Stimulated activated CD4-positive, alpha-beta T cell treated with anti-CD3 and anti-CD28 coated beads, Interleukin-4, amount 100 ng/mL, for 24 hours (primary cell): ENCODE measurements around the gene PVR.
"Not testable (repeated sequence)": the region's sequence is repeated elsewhere in the genome, so short reads cannot be mapped to it uniquely, and the experiment has no call there.

Experiments used
- DNase-seq: peaks from one replicate; pipeline ENCODE4 v3.0.0-alpha.2; 2020

The PVR gene

DNA sequence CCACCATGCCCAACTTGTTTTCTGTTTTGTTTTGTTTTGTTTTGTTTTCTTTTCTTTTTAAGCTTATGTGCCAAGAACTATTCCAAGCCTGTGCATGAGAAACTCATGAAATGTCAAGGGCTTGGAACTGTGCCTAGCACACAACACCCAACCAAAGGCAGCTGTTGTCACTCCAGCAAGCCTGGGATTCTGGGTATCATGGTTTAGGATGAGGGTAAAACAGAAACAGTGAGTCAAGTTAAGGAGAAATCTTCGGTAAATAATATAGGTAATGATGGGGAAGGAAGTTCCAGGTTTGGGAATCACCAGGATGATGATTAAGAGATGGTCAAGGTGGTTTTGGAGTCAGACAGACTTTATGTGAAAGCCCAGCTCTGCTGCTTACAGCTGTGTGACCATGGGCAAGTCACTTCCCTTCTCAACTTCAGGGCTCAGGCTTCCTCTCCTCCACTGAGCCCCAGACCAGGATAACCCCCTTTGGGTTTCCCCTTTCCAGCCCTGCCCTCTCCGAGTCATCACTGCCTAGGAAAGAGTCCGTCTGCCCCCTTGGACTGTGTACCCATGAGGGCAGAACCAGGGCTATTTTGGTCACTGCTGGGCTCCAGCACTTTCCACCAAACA lies 5.0 kb downstream of the PVR start:
- no peak for DNase-seq

DNA sequence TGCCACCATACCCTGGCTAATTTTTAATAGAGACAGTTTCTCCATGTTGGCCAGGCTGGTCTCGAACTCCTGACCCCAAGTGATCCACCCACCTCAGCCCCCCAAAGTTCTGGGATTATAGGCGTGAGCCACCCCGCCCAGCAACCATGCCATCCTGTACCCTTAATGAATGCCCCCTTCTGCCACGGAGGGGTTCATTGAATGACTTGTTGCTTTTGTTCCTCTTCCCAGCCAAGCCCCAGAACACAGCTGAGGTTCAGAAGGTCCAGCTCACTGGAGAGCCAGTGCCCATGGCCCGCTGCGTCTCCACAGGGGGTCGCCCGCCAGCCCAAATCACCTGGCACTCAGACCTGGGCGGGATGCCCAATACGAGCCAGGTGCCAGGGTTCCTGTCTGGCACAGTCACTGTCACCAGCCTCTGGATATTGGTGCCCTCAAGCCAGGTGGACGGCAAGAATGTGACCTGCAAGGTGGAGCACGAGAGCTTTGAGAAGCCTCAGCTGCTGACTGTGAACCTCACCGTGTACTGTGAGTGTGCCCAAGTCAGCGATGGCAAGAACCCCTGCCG lies 6.0 kb downstream of the PVR start:
- DNase-seq: no peak

DNA sequence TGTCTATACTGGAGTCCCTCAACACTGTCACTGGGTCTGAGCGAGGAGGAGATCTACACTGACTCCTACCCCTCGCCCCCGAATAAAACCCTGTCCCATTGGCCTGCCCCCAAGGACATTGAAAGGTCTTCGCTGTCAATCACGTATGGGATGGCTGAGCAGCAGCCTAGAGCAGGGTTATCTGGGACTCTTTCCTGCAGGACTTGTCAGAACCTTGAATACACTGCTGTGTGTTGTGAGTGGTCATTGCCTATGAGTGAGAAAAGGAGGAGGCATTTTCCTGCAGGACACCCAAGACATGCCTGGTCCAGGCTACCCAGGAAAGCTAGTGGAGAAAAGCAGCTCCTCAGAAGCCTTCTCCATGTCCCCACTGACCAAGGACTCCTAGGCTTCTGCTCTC lies 9.6 kb downstream of the PVR start:
- no peak for DNase-seq

DNA sequence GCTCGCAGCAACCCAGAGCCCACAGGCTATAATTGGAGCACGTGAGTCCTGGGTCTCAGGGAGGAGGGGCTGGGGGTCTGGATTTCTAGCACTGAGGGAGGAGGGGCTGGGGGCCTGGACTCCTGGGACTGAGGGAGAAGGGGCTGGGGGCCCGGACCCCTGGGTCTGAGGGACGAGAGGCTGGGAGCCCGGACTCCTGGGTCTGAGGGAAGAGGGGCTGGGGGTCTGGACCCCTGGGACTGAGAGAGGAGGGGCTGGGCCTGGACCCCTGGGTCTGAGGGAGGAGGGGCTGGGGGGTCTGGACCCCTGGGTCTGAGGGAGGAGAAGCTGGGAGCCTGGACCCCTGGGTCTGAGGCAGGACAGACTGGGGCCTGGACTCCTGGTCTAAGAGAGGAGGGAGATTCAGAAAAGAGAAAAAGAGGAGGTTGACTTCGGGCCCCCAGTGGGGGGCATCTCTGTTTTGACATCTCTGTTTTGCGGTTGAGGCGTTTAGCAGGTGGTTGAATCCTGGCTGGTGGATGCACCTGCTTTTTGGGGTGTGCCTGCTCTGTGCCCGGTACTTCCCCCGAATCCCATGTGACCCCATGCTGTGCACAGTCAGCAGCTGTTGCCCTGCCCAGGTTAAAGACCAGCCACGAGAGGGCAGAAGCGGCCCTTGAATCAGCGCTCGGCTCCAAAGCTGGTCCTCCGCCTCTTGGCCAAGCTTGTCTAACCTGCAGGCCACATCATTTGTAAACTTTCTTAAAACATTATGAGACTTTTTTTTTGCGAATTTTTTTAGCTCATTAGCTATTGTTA lies 10.5 kb downstream of the PVR start:
- peak; percentile 72 for DNase-seq

DNA sequence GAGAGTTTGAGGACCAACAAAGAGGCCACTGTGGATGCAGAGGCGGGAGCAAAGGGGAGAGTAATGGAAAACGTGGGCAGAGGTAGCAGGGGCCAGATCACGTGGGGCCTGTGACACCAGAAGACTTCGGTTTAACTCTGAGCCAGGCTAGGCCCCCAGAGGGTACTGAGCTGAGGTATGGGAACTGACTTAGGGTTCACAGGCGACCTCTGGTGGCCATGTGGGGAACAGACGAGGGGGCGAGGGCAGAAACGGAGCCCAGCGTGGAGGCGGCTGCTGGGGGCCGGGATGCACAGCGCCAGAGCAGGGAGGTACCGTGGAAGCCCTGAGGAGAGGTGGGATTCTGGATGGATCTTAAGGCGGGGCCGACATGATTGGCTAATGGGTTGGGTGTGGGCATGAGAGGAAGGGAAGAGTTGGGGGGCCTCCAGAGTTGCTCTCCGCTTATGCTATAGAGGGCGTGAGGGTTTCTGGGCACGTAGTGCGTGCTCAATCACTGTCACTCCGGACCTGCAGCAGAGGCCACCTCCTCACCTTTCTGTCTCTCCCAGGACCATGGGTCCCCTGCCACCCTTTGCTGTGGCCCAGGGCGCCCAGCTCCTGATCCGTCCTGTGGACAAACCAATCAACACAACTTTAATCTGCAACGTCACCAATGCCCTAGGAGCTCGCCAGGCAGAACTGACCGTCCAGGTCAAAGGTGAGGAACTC lies 13.7 kb downstream of the PVR start:
- DNase-seq: peak; percentile 73

DNA sequence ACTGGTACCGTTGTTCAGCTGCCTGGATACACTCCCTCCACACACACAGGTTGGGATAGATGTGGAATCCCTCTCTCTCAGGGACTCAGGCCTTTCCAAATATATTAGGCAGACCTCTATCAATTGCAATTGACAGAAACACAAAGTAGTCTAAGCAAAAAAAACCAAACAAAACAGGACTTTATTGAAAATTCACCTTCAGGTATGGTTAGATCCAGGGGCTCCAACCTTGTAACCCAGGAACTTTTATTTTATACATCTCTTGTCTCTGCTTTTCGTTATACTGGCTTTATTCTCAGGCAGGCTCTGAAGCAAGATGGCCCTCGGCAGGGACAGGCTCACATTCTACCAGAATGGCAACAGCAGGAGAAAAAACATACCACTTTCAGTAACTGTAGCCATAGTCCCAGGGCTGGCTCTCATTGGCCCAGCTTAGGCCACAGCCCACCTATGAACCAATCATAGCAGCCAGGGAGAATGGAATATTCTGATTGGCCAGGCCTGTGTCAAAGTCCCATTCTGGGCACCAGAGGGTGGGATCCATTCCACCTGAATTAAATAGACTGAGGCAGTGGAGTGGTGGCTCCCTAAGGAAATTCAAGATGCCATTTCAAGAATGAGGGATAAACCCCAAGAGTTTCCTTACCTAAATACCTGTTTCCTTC lies 14.5 kb downstream of the PVR start:
- no peak for DNase-seq

DNA sequence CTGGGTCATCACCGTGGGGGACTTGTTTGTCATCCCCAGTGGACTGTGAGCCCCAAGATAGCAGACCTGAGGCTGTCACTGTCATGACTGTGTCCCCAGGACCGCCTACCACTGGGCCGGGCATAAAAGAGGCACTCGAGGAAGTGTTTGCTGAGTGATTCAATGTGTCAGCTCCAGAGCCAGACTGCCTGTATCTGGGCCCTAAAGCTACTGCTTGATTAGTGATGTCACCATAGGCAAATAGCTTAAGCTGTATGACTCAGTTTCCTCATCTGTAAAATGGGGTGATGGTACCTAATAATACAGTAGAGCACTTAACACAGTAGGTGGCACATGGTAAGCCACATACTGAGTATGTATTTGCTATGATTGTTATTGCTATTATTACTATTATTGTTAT lies 16.4 kb downstream of the PVR start:
- no peak for DNase-seq

DNA sequence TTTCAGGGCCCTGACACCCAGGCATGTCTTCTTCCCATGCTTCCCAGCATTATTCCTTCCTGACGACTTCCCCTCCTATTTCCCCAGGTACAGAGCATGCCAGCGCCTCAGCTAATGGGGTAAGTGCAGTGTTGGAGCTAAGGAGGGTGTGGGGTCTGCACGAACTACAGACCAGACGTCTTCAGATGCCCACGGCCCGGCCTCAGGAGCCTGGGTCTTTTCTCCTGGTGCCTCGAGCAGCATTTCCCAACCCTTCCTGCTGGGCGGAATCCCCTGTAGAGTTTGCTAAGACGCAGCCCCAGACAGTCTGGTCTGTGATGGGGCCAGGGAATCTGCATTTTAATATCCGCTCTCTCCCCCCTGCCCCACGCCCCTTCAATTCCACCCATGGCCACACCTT lies 17.5 kb downstream of the PVR start:
- no peak for DNase-seq

DNA sequence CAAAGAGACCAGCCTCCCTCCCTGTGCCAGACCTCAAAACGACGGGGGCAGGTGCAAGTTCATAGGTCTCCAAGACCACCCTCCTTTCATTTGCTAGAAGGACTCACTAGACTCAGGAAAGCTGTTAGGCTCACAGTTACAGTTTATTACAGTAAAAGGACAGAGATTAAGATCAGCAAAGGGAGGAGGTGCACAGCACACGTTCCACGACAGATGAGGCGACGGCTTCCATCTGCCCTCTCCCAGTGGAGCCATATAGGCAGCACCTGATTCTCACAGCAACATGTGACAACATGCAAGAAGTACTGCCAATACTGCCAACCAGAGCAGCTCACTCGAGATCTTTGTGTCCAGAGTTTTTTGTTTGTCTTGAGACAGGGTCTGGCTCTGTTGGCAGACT lies 18.2 kb downstream of the PVR start:
- no peak for DNase-seq

DNA sequence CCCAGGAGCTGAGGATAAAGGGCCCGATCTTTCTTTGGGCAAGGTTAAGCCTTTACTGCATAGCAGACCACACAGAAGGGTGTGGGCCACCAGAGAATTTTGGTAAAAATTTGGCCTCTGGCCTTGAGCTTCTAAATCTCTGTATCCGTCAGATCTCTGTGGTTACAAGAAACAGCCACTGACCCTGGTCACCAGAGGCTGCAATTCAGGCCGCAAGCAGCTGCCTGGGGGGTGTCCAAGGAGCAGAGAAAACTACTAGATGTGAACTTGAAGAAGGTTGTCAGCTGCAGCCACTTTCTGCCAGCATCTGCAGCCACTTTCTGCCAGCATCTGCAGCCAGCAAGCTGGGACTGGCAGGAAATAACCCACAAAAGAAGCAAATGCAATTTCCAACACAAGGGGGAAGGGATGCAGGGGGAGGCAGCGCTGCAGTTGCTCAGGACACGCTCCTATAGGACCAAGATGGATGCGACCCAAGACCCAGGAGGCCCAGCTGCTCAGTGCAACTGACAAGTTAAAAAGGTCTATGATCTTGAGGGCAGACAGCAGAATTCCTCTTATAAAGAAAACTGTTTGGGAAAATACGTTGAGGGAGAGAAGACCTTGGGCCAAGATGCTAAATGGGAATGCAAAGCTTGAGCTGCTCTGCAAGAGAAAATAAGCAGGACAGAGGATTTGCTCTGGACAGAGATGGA lies 19.1 kb downstream of the PVR start:
- DNase-seq: no peak

DNA sequence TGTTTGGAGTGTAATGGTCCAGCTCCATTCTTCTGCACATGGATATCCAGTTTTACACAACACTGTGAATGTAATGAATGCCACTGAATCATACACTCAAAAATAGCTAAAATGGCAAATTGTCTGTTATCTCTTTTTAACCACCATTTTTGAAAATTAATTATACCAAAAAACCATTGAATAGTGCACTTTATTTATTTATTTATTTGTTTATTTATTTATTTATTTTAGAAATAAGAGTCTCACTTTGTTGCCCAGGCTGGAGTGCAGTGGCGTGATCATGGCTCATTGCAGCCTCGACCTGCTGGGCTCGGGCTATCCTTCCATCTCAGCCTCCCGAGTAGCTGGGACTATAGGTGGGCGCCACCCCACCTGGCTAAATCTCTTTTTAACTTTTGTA lies 20.3 kb downstream of the PVR start:
- DNase-seq: no peak

DNA sequence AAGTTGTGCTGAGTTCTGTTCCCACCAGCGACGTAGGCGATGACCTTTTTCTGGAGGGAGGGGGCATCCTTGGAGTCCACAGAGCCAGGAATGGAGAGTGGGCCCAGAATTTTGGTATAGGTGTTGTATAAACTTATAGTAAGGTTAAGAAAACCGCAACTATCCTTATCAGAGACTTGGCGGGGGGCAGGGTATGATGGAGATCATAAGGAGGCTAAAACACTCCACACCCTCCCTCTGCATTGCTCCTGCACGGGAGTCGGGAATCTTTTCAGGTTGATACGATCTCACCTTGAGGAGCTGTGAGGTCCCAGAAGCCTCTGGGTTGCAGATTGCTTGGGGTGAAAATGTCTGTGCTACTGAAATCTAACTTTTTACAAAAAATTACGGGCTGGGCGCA lies 21.3 kb downstream of the PVR start:
- no peak for DNase-seq

DNA sequence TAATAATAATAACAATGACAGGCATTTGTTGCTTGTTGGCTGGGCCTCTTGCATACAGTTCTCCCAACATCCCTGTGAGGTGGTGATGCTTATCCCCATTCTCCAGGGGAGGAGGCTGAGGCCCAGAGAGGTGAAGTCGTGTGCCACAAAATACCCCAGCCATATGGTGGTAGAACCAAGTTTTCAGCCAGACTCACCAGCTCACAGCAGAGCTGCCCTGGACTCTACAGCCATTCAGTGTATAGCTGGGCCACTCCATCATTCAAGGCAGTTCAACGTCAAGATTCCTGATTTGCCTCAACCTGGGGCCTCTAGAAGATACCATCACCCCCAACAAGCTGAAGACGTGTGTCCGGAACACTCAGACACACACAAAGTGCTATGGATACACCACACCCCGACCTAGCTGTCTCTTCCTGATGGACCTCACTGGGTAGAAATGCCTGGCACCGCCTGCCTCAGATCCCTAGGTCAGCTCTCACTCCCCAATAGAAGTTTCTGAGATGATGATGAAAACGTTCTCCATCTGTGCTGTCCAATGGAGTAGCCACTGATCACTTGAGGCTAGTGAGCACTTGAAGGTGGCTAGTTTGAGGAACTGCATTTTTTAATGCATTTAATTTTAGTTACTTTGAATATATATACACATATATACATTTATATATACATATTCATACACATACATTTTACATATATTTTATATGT lies 23.3 kb downstream of the PVR start:
- DNase-seq: no peak

DNA sequence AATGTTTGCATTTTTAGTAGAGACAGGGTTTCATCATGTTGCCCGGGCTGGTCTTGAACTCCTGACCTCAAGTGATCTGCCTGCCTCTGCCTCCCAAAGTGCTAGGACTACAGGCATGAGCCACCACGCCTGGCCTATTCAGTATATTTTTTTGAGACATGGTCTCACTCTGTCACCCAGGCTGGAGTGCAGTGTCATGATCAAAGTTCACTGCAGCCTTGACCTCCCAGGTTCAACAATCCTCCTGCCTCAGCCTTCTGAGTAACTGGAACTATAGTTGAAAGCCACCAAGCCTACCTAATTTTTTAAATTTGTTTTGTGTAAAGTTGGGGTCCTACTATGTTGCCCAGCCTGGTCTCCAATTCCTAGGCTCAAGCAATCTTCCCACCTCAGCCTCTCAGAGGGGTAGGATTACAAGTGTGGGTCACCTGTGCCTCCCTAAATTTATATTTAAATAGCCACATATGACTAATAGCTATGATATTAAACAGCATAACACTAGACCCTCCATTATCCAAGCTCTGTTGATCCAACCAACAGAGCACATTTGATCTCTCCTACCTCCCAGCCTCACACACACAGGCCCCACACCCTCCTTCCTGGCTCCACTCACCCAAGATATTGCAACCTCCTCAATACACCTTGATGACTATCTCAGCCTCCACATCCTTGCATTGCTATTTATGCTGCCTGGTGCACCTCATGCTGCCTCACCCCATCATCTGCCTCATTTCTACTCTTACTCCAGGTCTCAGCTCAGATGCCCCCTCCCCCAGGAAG lies 25.5 kb downstream of the PVR start:
- DNase-seq: no peak

DNA sequence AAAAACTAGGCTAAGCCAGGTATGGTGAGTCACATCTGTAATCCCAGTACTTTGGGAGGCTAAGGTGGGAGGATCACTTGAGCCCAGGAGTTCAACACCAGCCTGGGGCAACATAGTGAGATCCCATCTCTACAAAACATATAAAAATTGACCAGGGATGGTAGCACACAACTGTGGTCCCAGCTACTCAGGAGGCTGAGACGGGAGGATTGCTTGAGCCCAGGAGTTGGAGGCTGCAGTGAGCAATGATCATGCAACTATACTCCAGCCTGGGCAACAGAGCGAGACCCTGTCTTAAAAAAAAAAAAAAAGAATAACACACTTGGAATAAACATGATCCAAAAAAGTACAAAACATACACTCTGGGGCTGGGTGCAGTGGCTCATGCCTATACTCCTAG lies 26.3 kb downstream of the PVR start:
- not testable (repeated sequence) for DNase-seq

DNA sequence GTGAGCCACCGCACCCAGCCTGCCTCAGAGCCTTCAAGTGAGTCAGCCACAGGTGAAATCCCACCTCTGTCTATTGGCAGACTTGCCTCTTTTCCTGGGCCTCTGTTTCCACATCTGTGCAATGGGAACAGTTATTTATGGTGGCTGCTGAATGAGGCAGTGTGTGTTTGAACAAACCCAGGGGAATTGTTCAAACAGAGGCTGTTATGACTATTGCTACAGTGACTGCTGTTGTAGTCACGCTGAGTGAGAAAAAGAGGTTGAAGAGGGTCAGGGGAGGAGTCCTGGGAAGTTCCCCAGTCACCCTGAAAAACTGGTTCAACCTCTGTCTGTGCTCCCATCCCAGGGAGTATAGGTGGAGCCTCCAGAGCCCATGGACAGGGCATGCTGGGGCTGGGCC lies 27.7 kb downstream of the PVR start, which contains the start of gene CEACAM19:
Gene CEACAM19 (plus strand): TSS at position 83 of the 400 bp plus-strand sequence. CDS start 450 bp downstream, outside the sequence.
- no peak for DNase-seq

DNA sequence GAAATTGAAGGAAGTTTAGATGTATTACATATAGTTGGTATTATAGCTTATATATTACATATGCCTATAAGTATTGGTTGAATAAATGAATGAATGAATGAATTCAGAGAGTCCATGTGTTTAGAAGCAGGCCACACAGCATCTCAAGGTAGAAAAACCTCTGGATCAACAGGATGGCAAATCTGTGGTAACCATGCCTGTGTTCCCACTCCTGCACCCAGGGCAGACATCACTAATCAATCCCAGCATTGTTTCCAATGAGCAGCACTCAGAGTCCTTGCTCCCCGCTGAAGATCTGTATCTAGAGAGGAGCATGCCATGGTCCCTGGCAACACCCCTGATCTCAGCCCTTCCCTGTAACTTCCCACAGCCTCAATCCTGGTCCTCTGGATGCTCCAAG lies 28.5 kb downstream of the PVR start:
- DNase-seq: no peak

DNA sequence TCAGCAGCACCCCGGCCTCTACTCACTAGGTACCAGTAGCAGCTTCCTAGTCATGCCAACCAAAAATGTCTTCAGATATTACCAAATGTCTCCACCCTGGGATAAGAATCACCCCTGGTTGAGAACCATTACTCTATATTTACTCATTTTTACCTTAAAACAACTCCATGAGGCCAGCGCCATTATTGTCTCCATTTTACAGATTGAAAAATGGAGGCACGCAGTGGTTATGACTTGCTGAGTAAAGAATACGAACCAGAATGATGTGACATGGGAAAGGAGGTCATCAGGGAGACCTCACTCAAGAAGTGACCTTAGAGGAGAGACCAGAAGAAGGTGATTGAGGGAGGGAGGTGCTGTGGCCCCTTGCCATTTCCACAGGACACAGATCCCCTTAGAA lies 29.8 kb downstream of the PVR start:
- no peak for DNase-seq

DNA sequence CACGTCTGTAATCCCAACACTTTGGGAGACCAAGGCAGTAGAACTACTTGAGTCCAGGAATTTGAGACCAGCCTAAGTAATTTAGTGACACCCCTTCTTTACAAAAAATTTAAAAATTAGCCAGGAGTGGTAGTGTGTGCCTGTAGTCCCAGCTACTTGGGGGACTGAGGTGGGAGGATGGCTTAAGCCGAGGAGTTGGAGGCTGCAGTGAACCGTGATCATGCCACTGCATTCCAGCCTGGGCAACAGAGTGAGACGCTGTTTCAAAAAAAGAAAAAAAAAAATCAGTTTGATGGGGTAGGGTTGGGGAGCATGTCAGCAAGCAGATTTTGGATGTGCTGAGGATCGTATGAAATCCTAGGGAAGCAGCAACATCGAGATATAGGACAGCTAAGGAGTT lies 31.8 kb downstream of the PVR start:
- no peak for DNase-seq

DNA sequence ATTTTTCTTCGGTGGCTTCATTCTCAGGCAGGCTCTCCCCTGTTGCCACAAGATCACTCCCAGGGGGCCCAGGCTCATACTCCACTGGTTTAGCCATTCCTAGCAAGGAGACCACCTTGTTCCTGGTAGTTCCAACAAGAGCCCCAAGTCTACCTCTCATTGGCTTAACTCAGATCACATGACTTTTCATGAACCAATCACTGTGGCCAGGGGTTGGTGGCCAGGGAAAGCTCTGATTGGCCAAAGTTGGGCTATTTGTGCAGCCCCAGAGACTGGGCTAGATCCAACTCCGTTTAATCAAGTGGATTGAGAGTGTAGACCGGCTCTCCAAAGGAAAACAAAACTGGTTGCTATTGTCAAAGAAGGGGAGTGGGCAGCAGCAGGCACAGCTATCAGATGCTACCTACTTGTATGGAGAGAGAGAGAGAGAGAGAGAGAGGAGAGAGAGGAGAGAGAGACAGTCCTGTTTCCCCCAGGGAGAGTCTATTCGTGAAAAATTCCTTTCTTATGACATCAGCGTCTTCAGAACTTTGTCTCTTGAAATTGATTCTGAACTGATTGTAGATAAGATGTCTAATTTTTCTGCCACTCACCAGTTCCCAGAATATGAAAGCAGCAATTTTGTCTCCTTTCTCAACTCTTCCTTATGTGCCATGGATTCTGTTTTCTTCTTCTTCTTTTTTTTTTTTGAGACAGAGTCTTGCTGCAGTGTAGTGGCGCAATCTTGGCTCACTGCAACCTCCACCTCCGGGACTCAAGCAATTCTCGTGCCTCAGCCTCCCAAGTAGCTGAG lies 33.5 kb downstream of the PVR start:
- no peak for DNase-seq
